ENCODE results near the gene CDK8.

DNA sequence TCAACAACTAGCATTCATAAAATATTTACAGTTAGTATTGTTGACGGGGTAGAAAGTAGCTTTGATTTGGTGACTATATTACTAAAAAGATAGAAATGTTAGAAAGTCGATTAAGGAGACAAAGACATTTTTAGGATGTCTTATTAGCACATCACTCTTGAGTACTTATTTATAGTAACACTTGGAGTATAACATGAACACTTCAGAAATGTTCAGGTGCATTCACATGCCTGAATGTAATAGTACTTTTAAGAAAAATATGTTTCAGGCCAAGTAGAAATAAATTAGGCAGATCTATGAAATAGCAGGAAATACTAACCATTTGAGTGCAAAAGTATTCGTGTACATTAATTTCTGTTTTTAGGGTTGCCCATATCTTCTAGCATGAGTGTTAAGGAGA, 70.4 kb downstream of the CDK8 start:
- TF ChIP-seq, protein P1, sequence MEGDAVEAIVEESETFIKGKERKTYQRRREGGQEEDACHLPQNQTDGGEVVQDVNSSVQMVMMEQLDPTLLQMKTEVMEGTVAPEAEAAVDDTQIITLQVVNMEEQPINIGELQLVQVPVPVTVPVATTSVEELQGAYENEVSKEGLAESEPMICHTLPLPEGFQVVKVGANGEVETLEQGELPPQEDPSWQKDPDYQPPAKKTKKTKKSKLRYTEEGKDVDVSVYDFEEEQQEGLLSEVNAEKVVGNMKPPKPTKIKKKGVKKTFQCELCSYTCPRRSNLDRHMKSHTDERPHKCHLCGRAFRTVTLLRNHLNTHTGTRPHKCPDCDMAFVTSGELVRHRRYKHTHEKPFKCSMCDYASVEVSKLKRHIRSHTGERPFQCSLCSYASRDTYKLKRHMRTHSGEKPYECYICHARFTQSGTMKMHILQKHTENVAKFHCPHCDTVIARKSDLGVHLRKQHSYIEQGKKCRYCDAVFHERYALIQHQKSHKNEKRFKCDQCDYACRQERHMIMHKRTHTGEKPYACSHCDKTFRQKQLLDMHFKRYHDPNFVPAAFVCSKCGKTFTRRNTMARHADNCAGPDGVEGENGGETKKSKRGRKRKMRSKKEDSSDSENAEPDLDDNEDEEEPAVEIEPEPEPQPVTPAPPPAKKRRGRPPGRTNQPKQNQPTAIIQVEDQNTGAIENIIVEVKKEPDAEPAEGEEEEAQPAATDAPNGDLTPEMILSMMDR (IDR thresholded peaks at IDR 0.05; ENCODE audit: low read depth, low read length), result no peak
- no peak for TF ChIP-seq EZH2phosphoT487 (IDR thresholded peaks at IDR 0.05; ENCODE audit: low read depth)
